Spleen (tissue), 11 donors: Measurements from ENCODE around the gene MAST4. TPM values are rescaled to one million over a fixed set of nuclear protein-coding genes. Genes with fewer than 3 reads are reported as not detected.

Experiments
- DNase-seq: peaks from one replicate; pipeline ENCODE4 v3.0.0-alpha.2; 2020
- H3K27ac ChIP-seq, 8 donors: fragments of 200-600 bp; sonication (generic) in 7 of 8; 1 replicate in 4 of 8; 2 replicates in 4 of 8; pipeline versions ENCODE4 v1.5.0 to v1.8.0; 2016 to 2021; ENCODE audit warnings: inconsistent platforms in 4 of 8, mild to moderate bottlenecking in 4 of 8, moderate library complexity in 1 of 8
- H3K27me3 ChIP-seq, 7 donors: fragments of 200-600 bp; sonication (generic) in 6 of 7; replicated peaks in 1 of 7; 1 replicate in 4 of 7; 2 replicates in 3 of 7; pipeline versions ENCODE4 v1.5.0 to v1.8.0; 2016 to 2021; ENCODE audit warnings: inconsistent platforms in 3 of 7, mild to moderate bottlenecking in 1 of 7
- H3K36me3 ChIP-seq, 6 donors: fragments of 200-600 bp; sonication (generic) in 5 of 6; 1 replicate in 4 of 6; 2 replicates in 2 of 6; pipeline versions ENCODE4 v1.5.0 to v1.8.0; 2016 to 2021; ENCODE audit warnings: inconsistent platforms in 2 of 6
- H3K4me1 ChIP-seq, 6 donors: fragments of 200-600 bp; sonication (generic) in 5 of 6; 1 replicate in 3 of 6; 2 replicates in 3 of 6; pipeline versions ENCODE4 v1.5.0 to v1.8.0; 2016 to 2021; ENCODE audit warnings: inconsistent platforms in 3 of 6
- H3K4me3 ChIP-seq, 8 donors: fragments of 200-600 bp; sonication (generic) in 7 of 8; 1 replicate in 4 of 8; 2 replicates in 4 of 8; pipeline versions ENCODE4 v1.5.0 to v1.8.0; 2016 to 2021; ENCODE audit warnings: inconsistent platforms in 4 of 8, mild to moderate bottlenecking in 4 of 8, moderate library complexity in 2 of 8
- H3K9me3 ChIP-seq, 8 donors: fragments of 200-600 bp; sonication (generic) in 7 of 8; 1 replicate in 4 of 8; 2 replicates in 4 of 8; pipeline versions ENCODE4 v1.5.0 to v1.8.0; 2016 to 2021; ENCODE audit warnings: inconsistent platforms in 4 of 8
- POLR2A ChIP-seq, 3 donors: fragments of 450-650 bp; IDR thresholded peaks; one replicate each; pipeline ENCODE4 v1.5.1; 2017; ENCODE audit warnings: antibody characterized with exemption in 3 of 3, mild to moderate bottlenecking in 1 of 3
- POLR2AphosphoS5 ChIP-seq, 3 donors: sonication (generic); formaldehyde crosslinking; IDR thresholded peaks; one replicate each; pipeline ENCODE4 v1.5.1; 2017; ENCODE audit warnings: antibody characterized with exemption in 3 of 3
- WGBS, 5 donors: extraction: QIAGEN DNeasy Blood & Tissue Kit in 3 of 5; methylation state at CpG; one replicate each; pipeline versions ENCODE4 v1.1.5 to v1.1.7; 2013 to 2018; 5-methylcytosine and 5-hydroxymethylcytosine counted together
- intact Hi-C: fragments of 100-400 bp; cut with DNase I; formaldehyde crosslinking; loops from one replicate; pipeline ENCODE4 v1.15.0; 2023; ENCODE audit warnings: low total_unique reads
- polyA plus RNA-seq, 3 donors: library from polyadenylated mRNA; stranded (reverse); fragments of 200-250 nt; gene quantifications; one replicate each; pipeline ENCODE4 v1.2.1, GENCODE V29; 2013
- total RNA-seq, 7 donors: library from RNA; depleted of rRNA in 3 of 7; stranded (reverse); fragments of >200 nt in 3 of 7; fragmentation: NEBNext Ultra II Directional in 4 of 7; extraction: Animal tissue kit (Norgen Biotek cat#: 25700) in 4 of 7; gene quantifications; one replicate each; pipeline versions ENCODE4 v1.1.0 to v1.2.1, GENCODE V29; 2016 to 2021
- TF ChIP-seq, protein P1 (sequence below), 11 experiments: fragments of 200-600 bp in 7 of 11; fragments of 450-650 bp in 4 of 11; sonication (generic) in 4 of 11; IDR thresholded peaks in 8 of 11; conservative IDR thresholded peaks in 3 of 11; 1 replicate in 7 of 11; 2 replicates in 4 of 11; pipeline versions ENCODE4 v1.4.0 to v1.8.0; 2016 to 2021; ENCODE audit warnings: antibody characterized with exemption in 11 of 11, inconsistent platforms in 4 of 11, mild to moderate bottlenecking in 1 of 11
- donor health status: healthy with polysubstance abuse.
- donor health status: DM: no; HTN: no; CAD: no; lungs with moderate emphysema.
- donor health status: DM: no; HTN: no; CAD: no.
- donor health status: Bipolar disorder and iron deficiency.
- donor health status: healthy.
- donor health status: DM: no; HTN: no; CAD: no.
- donor health status: DM: yes; HTN: yes; CAD: no.

Gene MAST4
- total and polyA plus RNA-seq, 10 donors, result 2.5 to 43.7 (median 25.4) TPM

DNA sequence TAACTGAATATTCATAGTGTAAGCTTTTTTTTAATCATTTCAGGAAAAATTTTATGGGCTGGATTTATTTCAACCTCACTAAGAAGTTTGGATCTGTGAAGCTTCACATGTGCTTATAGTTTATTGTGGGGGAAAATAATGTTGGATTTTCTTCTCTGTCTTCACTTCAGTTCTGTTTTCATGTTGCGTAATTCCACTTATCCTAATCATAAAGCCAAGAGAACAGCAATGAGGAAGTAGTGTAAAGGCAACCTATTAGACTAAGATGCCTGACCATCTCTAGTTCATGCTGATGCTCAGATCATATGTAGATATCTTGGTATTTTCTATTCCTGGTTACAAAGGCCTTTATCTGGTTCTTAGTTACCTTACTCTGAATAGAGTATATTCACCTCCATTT lies 550.4 kb downstream of the MAST4 start:
- no peaks in the 10 kb centered on the region for H3K27me3 ChIP-seq
- H3K27ac ChIP-seq, result no peak overlapping the region
- H3K9me3 ChIP-seq, result no peaks in the 10 kb centered on the region
- no peaks in the 10 kb centered on the region for H3K4me1 ChIP-seq
- intact Hi-C loops, result no loop called here
- TF ChIP-seq POLR2A (IDR thresholded peaks at IDR 0.05) (no peak), POLR2AphosphoS5 (IDR thresholded peaks at IDR 0.05) (no peak)
- TF ChIP-seq, protein P1, sequence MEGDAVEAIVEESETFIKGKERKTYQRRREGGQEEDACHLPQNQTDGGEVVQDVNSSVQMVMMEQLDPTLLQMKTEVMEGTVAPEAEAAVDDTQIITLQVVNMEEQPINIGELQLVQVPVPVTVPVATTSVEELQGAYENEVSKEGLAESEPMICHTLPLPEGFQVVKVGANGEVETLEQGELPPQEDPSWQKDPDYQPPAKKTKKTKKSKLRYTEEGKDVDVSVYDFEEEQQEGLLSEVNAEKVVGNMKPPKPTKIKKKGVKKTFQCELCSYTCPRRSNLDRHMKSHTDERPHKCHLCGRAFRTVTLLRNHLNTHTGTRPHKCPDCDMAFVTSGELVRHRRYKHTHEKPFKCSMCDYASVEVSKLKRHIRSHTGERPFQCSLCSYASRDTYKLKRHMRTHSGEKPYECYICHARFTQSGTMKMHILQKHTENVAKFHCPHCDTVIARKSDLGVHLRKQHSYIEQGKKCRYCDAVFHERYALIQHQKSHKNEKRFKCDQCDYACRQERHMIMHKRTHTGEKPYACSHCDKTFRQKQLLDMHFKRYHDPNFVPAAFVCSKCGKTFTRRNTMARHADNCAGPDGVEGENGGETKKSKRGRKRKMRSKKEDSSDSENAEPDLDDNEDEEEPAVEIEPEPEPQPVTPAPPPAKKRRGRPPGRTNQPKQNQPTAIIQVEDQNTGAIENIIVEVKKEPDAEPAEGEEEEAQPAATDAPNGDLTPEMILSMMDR (IDR thresholded peaks at IDR 0.05 in 8 of 11, conservative IDR thresholded peaks at IDR 0.05 in 3 of 11), result no peak
- peaks cover 0 to 82% (median 55%) of the 10 kb centered on the region in 6 donors for H3K36me3 ChIP-seq
- no peak for DNase-seq
- WGBS, 5 donors, result 71 to 93% (median 81%) methylated on average over 1 of the region's 1 CpG
- no peak overlapping the region for H3K4me3 ChIP-seq

DNA sequence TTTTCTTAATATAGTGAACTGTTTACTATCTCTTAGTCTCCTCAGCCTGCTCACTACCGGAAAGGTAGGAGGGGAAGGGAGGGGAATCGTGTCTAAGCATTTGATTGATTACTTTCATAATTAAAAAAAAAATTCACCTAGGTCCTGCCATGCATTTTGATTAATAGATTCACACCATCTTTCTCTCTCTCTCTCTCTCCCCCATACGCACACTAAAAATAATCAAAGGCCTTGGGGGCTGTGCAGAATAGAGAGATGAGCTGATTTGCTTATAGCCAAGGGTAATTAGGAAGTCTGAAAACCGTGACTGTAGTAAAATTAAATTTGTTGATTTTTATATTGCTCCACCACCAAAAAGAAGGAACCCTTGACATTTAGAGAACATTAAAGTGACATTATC lies 550.8 kb downstream of the MAST4 start:
- H3K9me3 ChIP-seq, result no peaks in the 10 kb centered on the region
- no peaks in the 10 kb centered on the region for H3K4me1 ChIP-seq
- H3K4me3 ChIP-seq, result no peak overlapping the region
- H3K36me3 ChIP-seq, result peaks cover 0 to 80% (median 54%) of the 10 kb centered on the region in 6 donors
- no peak for DNase-seq
- intact Hi-C loops, result no loop called here
- H3K27me3 ChIP-seq, result no peaks in the 10 kb centered on the region
- no peak overlapping the region for H3K27ac ChIP-seq
- TF ChIP-seq POLR2AphosphoS5 (IDR thresholded peaks at IDR 0.05) (no peak), POLR2A (IDR thresholded peaks at IDR 0.05) (no peak)
- TF ChIP-seq, protein P1 (IDR thresholded peaks at IDR 0.05 in 8 of 11, conservative IDR thresholded peaks at IDR 0.05 in 3 of 11), result no peak
- 81 to 92% (median 87%) methylated on average over 4 of the region's 4 CpGs for WGBS, 5 donors

DNA sequence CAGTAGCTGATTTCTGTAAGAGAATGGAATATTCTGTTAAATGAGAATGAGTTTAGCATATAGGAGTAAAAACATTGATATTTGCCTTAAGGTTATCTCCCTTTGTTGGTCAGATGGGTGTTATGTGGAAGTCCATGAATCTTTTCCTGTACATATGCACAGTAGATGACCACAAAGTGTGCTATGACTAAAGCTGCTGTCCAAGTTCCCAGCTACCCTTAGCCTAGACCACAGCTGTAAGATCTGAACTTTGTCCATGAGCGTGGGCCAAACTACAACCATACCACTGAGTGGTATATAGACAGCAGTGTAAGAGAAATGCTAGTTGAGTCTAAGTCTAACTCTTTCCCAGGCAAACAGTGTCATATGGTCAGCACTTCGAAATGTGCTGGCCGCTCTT lies 551.6 kb downstream of the MAST4 start:
- no peak for DNase-seq
- Histone ChIP-seq H3K4me3 (no peak overlapping the region), H3K9me3 (no peaks in the 10 kb centered on the region), H3K27ac (no peak overlapping the region), H3K27me3 (no peaks in the 10 kb centered on the region), H3K36me3 (peaks cover 0 to 76% (median 51%) of the 10 kb centered on the region in 6 donors), H3K4me1 (no peaks in the 10 kb centered on the region)
- intact Hi-C loops, result no loop called here
- WGBS, 5 donors, result 96 to 100% (median 97%) methylated on average over 3 of the region's 3 CpGs
- TF ChIP-seq POLR2AphosphoS5 (IDR thresholded peaks at IDR 0.05) (no peak), POLR2A (IDR thresholded peaks at IDR 0.05) (no peak)
- TF ChIP-seq, protein P1 (IDR thresholded peaks at IDR 0.05 in 8 of 11, conservative IDR thresholded peaks at IDR 0.05 in 3 of 11), result no peak

DNA sequence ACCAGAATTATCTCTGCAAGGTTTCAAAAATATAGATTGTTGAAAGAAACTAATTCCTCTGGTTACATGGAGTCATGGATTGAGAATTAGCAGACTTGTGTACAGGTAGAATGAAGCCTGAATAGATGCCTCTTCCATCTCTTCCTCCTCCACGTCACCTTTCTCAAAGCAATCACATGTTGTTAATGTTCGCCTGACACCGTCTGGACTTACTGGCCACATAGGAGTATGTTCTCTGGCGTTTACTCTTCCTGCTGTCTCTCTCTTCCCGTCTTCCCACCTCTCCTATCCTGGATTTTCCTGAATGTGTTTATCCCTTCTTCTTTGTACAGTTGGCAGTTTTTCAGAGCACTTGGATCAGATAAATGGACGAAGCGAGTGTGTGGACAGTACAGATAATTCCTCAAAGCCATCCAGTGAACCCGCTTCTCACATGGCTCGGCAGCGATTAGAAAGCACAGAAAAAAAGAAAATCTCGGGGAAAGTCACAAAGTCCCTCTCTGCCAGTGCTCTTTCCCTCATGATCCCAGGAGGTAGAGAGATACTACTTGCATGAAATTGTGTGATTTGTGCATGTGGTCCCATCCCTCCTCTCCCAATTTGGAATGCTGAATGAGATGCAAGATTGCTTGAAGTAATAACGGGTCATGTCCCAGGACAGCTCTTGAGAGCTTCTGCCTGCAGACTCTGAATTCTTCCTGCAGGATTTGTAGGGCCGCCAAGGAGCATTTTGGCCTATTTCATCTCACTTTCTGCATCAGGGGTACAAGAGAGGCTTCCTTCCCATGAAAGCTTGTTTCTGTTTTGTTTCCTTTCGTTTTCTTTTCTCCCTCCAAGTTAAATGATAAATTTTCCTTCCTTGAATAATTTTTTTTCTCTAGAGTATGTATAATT lies 553.1 kb downstream of the MAST4 start:
- no peak for TF ChIP-seq POLR2AphosphoS5 (IDR thresholded peaks at IDR 0.05)
- TF ChIP-seq, protein P1 (IDR thresholded peaks at IDR 0.05 in 8 of 11, conservative IDR thresholded peaks at IDR 0.05 in 3 of 11), result no peak
- TF ChIP-seq POLR2A (IDR thresholded peaks at IDR 0.05), result no peak
- Histone ChIP-seq H3K27me3 (no peaks in the 10 kb centered on the region), H3K9me3 (no peaks in the 10 kb centered on the region), H3K4me3 (no peak overlapping the region), H3K27ac (peak overlapping the region in 1 of 8 donors; percentile 3), H3K4me1 (no peaks in the 10 kb centered on the region), H3K36me3 (peaks cover 0 to 75% (median 41%) of the 10 kb centered on the region in 6 donors)
- WGBS, 5 donors, result 89 to 92% (median 89%) methylated on average over 14 of the region's 14 CpGs
- no peak for DNase-seq
- intact Hi-C loops, result no loop called here
